Measurements from ENCODE around the gene HOXB3.

Gene HOXB3

DNA sequence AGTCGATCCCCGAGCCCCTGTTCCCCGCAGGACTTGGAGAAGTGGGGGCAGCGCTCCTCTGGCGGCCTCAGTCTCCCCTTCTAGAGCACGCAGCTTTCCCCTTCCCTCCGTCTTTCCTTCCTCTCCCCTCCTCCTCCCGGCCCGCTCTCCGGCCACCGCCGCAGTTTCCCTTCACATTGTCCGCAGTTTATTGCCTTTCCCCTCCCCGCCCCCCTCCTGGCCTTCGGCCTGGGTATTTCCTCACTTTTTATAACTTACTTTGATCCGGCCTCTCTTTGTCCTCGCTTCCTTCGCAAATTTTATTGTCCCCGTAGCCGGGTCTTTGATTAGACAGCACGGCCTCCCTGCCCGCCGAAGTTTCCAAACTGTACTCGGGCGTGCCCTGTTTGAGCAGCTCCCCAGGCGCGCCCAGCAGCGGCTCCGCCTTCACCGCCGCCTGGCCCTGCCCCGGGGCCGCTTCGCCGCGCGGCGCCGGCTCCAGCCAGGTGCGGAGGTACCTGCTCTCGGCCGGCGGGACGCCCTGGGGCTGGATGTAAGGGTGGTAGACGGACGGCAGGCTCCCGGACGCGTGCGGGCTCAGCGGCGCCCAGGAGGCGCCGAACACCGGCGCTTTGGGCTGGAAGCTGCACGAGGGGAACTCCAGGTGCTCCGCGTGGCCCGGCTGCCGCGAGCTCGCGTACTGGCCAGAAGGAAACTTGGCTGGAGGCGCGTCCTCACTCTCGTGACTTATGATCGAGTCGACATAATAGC is 35.6 kb upstream of the HOXB3 start:
- DNase-seq, result peak in 1 of 2 experiments; percentile 37

DNA sequence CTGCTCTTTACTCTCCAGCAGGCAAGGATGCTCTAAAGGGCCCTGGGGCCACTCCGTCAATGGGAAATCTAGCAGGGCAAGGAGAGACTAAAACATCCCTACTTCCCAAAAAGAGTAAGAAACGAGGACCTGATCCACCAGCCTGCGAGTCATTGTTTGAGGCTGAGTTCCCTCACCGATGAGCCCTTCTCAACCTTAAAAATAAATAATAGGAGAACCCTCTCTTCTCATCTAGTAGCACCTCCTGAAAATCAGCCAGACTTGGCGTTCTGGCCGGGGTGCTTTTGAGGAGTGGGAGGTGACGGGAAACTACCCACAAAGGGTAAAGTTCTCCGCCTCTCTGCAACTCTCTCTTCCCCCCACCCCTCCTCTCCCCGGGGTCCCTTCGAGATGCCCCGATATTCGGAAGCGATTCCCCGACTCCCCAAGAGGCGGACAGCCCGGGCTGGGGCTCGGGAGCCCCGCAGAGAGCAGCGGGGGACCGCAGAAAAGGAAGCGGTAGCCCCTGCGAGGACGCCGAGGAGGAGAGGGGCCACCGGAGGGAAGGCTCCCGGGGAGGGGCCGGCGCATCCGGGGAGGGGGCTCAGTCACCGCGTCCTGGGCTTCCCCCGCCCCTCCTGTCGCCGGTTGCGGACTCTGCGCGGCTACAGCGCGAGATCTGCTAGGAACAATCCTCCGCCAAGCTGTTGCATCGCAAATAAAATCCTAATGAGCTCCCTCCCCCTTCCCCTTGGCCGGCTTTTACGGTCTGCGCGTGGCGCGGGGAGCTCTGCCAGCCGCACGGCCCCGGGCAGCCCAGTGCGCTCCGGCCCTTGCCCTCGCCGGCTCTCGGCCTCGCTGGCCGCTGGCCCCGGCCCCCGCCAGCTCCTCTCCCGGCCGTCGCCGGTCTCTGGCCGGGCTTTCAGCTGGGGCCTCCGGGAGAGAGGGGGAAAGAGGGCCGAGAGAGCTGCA is 34.8 kb upstream of the HOXB3 start:
- no peak for DNase-seq

DNA sequence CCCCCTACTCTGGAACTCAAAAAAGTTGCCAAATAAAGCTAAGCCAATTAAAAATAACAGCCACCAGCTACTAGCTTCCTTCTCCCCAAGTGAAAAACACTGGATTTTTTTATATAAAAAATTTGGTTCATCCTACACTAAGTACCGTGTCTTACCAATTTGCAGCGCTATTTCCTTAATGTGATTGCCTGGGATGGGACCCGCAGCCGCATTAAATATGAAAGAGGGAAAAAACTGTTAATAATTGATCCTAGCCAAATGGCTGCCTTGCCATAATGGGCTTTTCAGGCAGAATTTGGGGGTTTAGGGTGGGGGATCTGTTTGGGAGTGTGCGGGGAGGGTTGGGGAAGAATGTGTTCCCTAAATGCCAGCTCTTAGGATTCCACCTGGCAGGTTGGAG is 34.1 kb upstream of the HOXB3 start:
- DNase-seq, result no peak

DNA sequence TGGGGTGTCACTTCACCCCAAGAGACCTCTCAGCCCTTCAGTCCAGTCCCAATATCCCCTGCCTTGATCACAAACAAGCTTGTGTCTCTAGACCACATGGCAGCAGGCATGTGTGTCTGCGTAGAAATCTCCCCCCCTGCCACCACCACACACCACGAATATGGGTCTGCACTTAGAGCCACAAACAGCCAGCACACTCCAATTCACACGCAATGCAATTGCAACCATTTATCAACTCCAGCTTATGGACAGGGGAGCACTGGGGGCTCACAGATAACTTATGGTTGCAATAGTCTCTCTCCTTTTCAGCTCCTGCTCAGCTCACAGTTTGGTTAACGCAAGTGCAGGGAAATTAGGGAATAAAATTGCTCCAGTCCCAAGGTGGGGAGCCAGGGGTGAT is 33.5 kb upstream of the HOXB3 start:
- no peak for DNase-seq

DNA sequence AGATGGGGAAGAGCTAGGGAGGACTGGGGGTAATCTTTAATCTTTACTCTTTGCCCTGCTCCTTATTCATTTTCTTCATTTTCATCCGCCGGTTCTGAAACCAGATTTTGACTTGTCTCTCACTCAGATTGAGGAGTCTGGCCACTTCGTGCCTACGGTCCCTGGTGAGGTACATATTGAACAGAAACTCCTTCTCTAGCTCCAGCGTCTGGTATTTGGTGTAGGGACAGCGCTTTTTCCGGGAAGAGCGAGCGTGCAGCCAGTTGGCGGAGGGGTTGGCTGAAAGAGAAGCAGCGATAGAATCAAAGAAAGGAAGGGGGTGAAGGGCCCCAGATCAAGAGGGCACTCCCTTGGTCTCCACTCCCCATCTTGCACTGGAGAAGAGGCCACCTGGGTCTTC is 32.8 kb upstream of the HOXB3 start:
- DNase-seq, result no peak

DNA sequence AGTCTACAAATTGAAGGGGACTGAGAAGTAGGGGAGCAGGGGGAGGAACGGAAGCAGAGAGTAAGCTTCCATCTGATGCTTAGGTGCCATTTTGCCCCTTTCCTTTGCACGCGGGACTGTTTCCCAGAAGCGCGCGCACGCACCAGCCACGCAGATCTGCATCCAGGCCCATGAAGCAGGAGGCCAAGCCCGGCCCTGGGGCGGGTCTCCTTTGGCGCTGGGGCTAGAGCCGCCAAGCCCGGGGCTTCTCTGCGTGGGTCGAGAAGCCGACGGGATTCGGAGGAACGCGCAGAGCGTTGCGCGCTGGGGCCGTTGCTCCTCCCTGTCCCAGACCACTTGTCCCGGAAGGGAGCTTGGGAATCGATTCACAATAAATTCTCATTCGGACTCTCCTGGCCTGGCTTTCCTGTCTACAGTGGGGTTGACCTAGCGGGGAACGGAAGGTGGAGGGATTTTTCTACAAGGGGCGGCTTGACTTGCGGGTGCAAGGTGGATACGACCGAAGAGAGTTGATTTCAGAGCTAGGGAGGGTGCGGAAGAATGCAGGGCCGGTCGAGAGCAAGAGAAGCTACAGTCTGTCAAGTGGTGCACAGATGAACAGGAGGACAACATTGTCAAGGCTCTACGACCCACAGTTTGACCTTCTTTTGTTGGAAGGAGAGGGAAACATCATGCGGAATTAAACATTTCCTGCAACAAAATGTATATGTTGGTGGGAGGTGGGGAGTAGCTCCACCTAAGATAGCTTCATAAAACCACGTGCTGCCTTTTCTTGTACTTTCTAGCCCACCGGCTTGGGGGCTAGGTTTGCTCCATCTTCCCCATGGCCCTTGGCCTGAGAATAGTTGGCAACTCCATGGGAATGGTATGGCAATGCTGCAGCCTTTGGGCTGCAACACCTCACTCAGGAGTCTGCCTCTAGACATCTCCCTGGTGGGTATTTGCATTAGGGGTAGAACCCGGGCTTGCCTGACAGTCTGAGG is 31.7 kb upstream of the HOXB3 start:
- no peak for DNase-seq

DNA sequence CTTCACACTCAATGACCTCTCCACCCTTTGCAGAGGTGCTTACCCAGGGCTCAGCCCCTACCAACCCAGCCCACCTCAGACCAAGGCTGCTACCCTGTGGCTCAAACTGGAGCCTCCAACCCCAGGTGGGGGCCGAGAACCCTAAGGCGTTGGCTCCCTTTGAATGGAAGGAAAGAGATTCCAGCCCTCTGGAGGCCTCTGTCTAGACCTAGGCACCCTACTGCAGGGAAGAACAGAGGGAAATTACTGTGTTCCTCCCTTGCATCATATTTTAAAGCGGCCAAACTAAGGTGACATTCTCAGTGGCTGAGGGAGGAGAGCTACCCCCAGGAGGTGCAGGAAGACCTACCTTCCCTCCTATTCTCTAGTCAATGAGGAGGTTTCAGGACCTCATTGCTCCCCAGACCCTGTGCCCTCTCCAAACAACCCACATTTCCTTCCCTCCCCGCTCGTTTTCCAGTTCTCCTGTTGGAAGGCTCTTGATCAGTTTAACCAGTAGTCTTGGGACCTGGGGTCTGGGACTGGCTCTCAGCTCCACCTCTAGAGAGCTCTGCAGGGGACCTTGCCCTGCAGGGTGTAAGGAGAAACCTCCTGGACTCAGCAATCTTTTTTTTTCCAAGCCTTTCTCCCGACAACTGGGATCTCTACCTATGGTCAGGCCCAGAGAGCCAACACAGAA is 30.6 kb upstream of the HOXB3 start:
- DNase-seq, result no peak

DNA sequence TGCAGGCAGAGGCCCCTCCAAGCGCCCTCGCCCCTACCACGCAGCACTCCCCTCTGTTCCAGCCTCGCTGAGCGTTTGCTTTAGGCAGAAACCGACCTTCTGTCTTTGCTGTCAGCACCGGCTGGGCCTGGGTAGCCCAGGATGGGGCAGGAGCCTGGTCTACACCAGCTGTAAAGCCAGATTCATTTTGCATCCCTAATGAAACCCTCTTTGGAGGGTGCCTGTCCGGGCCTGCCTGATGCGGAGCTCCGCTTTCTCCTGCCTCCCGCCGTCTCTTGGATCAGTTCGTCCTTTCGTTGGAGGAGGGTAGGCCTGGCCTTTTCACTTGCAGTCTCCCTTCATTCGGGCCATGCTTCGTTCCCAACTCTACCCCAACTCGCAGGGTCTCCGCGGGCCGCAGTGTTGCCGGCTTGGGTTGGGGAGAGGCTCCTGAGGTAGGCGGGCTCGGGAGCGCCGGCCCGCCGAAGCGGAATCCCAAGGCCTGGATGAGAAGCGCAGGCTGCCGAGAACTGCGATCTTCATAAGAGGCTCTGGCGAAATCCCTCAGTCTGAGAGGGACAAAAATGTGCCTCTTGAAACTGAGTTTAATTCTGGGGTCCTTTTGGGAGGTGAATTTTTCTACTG is 29.9 kb upstream of the HOXB3 start:
- no peak for DNase-seq

DNA sequence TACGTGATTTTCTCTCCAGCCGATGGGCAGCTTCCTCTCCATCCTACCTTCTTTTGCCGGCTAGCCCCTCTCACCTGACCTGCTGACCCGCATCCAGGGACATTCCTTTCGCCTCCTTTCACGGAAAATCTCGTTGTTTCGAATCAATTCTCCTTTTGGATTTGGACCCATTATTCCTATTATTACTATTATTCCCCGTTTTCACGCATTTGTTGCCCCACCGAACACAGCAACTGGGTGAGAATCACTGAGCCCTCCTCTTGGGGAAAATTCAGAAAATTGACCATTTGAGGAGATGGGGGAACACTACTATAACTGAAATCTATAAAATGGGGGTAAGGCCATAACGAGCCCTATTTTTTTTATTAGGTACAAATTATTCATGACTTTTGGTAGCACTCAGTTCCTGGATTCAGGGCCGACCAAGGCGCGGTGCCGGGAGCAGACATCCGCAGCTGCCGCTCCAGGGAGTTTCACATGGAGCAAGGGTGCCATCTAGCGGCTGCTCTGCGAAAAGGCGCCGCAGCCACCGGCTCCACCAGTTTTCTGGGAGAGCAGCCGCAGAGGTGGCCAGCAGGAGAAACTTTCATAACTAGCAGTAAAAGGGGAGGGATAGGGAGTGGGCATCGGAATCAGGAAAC is 28.3 kb upstream of the HOXB3 start:
- peak; percentile 78 to 79 for DNase-seq

DNA sequence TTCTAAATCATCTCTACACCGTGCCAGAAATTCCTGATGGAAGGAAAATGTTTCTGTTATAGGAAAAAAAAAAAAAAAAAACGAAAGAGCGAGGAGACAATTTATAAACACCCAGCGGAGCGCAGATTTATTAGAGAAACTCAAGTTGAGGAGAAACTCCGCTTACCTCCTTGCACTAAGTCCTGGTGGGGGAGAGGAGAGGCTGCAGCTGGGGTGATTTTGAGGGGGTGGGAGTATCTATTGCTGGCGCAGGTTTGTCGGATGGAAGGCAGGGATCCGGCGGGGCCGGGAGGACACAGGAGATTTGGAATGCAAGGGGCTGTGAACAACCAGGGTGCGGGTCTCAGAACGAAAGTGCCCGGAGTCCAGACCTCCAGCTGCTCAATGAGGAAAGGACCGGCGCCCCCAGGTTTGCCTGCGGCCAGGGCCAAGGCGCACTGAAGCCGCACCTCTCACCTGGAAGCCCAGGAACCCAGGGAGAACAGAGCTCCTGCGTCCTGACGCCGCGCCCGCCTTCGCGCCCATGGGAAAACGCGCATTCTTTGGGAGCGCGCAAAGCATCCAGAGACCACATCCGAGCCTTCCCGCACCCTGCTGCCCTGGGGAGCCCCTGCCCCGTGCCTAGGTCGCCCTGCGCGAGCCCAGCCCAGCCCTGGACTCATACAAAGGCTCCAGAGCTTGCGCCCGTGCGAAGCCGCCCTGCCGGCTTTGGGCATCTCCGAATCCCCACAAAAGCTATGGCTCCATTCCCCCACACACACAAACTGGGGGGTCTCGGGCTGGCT is 27.6 kb upstream of the HOXB3 start:
- DNase-seq, result no peak

DNA sequence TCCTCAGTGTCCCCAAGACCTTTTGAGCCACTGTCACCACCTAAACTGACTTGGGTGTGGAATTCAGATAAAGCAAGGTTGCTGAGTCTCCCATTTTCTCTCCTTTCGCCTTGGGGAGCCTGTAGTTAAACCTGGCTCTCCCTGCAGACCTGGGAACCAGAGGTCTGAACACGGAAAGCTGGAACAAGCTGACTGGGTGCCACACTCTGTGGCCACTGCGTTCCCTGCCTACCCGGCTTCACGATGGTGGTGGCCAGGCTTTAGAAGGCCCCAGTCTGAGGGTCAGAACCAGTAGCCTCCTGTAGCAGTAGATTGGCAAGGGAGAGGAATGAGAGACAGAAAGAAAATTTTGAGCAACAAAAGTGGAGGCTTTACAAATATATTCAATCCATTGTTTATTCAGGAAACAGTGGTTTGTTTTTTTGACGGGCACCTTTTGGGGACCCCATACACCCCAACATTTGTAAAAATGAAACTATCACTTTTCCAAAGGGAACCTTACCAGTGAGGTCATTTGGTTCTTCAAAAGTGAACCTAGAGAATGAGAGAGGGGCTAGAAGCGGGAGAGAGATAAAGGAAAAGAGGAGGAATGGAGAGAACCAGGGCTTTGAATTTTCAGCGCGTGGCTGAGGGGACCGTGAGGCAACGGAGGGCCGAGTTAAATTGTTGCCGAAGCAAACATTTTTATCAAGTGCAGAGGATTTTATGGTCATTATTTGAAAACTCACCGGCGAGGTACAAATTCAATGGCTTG is 26.9 kb upstream of the HOXB3 start:
- DNase-seq, result no peak

DNA sequence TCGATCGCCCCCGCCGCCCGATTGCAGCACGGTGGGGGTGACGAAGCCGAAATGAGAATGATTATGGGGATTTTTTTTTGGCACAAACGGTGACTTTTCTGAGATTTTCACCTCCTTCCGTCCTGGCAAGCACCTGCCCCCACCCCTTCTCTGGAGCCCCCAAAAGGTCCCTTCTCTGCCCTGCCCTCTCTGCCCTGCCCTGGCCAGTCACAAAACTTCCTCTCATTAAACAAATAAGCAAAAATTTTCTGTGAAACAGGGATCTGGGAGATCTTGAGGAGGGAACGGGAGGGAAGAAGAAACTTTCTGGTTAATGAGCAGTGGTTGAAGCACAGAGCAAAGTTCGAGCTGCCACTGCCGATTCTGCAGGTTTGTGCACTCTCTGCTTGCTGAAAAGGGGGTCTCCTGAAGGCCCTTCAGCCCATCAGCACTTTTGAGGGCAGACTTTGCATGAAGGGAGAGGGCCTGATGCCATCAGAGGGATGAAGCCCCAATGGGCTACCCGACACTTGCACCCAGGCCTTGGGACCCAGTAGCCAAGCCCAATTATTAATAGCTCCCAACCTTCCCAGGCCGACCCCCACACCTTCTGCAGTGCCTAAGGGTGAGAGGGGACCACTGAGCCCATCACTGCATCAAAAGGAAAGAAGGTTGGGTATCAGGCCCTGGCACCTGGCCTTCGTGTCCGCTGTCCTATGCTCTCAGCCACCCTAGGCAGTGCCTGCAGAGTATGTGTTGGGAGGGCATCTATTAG is 26.1 kb upstream of the HOXB3 start:
- no peak for DNase-seq

DNA sequence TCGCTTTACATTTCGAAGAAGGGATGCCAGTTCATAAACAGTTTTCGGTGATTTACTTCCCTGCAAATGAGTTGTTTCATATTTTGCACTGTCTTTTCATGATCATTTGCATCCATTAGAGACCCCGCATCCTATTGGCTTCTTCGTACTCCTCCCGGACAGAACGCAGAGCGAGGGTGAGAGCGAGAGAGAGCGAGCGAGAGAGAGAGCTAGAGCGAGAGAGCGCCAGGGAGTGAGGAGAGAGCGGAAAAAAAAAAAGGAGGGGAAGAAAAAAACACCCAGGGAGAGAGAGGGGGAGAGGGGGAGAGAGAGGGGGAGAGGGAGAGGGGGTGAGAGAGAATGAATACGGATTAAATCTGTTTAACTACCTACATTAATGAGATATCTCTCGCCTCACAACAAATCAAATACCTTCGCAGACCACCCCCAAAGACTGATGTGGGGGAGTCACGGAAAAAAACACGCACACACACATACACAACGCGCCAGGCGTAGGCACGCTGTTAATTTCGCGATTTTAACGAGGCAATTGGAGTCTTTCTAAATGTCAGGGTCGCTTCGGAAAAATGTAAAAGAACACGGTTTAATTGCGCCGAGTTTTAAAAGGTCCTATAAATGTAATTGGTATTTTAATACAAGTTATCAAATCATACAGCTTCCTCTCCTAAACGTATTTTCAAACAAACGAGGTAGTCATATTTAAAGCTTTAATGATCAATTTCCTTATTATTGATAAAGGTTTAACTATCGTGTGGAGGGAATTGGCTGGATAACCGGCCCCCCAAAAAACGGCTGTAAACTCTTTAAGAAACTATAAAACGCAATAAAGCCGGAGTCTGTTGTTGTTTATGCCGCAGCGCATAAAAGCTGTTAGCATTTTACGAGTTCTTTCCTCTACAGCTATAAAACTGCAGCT is 25.3 kb upstream of the HOXB3 start, which contains the start of gene HOXB8:
TSS of gene HOXB8 (minus strand) at position 246 of the 916 bp plus-strand sequence. CDS start 588 bp downstream, outside the sequence.
- DNase-seq, result no peak

DNA sequence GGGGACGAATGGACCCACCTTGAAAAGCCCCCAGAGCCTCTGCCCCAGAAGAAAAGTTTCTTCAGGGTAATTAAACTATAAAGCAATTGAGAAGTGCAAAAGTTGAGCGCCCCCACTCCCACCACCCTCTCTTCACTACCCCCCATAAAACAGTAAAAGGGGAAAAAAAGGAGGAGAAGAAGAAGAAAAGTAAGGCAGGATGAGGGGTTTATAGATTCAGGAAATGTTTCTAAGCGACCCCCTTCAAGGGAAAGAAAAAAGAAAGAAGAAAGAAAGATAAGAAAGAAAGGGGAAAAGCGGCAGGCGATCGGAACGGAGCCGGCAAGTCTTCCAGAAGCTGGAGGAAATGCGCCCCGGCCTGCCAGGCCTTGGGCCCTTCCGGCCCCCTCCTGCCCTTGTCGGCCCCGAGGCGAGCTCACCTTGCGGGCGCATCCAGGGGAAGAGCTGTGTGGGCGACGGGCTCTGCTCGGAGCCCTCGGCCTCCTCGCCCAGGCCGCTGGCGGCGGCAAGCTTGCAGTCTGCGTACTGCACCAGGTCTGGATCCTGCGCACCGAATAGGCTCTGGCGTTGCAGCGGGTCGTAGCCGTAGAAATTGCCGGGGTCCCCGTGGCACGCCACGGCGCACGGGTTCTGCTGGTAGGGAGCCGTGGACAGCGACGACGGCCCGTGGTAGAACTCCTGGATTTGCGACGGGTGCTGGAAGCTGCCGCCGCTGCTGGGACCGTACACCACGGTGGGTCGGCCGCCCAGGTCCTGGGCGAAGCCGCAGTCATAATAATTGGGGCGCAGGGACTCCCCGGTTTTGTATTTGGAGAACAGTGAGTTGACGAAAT is 24.0 kb upstream of the HOXB3 start:
- no peak for DNase-seq

DNA sequence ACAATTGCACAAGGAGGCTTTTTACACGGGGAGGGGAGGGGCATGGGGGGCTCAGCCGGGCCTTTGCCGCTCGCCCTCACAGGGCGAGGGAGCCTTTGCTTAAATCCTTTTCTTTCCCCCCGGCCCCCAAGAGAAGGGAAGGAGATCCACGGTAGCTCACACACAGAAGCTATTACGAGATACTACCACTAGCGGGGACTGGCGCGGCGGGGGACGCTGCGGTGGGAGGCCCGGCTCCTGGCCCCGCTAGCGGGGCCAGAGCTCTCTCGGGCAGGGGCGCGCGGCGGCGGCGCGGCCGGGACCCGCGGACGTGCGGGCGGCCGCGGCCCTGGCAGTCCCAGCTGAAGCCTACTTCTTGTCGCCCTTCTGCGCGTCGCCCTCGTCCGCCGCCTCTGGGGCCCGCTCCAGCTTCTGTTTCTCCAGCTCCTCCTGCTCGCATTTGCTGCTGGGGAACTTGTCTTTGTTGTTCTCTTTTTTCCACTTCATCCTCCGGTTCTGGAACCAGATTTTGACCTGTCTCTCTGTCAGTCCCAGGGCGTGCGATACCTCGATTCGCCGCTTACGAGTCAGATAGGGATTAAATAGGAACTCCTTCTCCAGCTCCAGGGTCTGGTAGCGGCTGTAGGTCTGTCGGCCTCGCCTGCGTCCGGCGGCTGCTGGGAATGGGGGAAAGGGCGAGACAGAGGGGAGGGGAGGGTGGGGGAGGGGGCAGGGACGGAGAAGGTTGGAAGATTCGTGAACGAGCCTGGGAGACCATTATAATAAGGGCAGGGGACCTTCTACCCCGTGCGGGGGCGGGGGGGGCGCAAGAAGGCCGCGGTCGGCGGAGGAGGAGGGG is 23.0 kb upstream of the HOXB3 start:
- DNase-seq, result peak in 1 of 2 experiments; percentile 38

DNA sequence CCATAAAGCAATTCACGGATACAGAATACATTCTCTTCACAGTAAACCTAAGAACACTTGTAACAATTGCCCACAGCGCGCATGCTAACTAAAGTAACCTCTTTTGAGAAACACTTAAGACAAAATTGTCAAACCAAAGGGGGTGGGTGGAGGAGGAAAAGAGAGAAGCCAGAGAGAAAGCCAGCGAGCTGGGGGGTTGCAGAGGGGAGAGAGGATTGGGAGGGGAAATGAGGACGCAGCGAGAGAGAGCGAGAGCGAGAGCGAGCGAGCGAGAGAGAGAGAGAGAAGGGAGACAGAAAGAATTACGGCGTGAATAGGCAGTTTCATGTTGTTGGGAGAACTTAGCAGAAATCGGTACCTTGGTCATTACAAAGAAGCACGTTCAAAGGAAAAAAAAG is 22.4 kb upstream of the HOXB3 start:
- no peak for DNase-seq

All from activated CD4-positive, alpha-beta T cell treated with anti-CD3 and anti-CD28 coated beads, Interleukin-2, amount 50 U/mL, for 4 hours (primary cell).